Measurements from ENCODE around the gene RBM12. TPM values are rescaled to one million over a fixed set of nuclear protein-coding genes. Genes with fewer than 3 reads are reported as not detected.

RBM12 gene
- total RNA-seq, 1 donor from 2014 or later, result 63.8 TPM

DNA sequence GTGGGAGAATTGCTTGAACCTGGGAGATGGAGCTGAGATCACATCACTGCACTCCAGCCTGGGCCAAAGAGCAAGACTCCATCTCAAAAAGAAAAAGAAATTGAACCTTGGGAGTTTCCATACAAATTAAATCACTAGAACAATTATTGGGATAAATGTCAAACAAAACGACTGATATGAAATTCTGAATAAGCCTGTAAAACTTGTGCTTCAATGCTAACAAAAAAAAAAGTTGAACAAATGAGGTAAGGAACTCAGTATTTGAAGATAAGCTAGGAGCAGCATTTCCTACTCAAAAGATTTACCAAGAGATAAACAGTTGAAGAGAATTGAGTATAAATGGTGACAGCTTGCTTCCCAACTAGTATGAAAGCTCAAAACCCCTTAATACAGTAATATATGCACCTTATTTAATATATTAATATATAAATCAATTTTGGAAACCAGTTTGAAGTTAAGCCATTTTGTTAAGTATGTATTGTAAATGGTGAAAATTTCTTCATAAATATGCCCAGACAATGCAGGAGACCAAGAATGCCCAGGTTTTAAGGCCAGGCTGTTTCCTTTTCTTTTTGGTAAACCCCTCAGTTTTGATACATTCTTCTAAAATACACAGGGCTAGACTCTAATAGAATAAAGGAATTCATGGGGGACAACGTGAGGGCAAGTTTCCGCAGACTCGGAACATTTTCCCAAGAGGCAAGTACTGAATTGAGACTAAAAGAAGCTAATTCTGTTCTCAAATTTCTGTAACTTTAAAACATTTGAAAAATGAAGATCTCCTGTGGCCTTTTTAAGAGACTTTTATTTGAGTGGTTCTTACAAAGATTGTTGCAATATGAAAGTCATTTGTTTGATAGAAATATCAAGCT, 38.4 kb upstream of the RBM12 start:
- TF ChIP-seq, protein P1, sequence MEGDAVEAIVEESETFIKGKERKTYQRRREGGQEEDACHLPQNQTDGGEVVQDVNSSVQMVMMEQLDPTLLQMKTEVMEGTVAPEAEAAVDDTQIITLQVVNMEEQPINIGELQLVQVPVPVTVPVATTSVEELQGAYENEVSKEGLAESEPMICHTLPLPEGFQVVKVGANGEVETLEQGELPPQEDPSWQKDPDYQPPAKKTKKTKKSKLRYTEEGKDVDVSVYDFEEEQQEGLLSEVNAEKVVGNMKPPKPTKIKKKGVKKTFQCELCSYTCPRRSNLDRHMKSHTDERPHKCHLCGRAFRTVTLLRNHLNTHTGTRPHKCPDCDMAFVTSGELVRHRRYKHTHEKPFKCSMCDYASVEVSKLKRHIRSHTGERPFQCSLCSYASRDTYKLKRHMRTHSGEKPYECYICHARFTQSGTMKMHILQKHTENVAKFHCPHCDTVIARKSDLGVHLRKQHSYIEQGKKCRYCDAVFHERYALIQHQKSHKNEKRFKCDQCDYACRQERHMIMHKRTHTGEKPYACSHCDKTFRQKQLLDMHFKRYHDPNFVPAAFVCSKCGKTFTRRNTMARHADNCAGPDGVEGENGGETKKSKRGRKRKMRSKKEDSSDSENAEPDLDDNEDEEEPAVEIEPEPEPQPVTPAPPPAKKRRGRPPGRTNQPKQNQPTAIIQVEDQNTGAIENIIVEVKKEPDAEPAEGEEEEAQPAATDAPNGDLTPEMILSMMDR (IDR thresholded peaks at IDR 0.05), result no peak
- peaks cover 40% of the 10 kb centered on the region for H3K36me3 Mint-ChIP-seq (ENCODE audit: low read depth)
- H3K27me3 Mint-ChIP-seq (ENCODE audit: low read depth), result no peaks in the 10 kb centered on the region
- no peak for DNase-seq (ENCODE audit: low spot score)
- H3K4me3 Mint-ChIP-seq (ENCODE audit: unreplicated experiment), result no peak overlapping the region
- peaks cover 34% of the 10 kb centered on the region for H3K4me1 Mint-ChIP-seq (ENCODE audit: low read depth)
- peak overlapping the region; percentile 62 for H3K27ac Mint-ChIP-seq (ENCODE audit: unreplicated experiment)
- no peaks in the 10 kb centered on the region for H3K9me3 Mint-ChIP-seq (ENCODE audit: low read depth)

DNA sequence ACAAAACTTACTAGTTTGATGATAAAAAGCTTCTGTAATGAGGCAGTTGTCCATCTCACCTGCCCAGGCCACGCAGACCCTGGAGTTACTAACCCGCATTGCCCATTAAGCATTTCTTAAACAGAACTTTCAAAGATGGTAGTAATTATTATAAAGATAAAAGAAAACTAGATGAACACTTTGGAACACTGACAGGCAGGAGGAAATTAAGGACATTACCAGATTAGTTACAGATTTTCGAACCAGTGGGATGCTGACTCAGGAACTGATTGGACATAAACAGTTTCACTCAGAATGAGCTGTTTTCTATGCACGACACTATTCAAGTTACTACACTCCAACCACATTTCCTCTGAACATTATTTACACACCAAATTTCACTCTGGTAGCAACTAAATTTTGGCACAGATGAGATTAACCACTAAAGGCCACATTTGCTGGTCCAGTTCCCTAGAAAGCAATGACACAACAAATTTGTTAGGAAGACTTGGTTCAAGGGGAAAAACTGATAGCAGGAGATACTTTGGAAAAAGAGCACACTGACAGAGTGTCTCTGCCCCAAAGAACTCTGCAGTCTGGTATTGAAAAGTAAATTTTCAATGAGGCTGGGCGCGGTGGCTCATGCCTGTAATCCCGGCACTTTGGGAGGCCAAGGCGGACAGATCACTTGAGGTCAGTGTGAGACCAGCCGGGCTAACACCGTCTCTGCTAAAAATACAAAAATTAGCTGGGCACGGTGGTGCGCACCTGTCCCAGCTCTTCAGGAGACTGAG, 37.5 kb upstream of the RBM12 start:
- no peak for DNase-seq (ENCODE audit: low spot score)
- peaks cover 38% of the 10 kb centered on the region for H3K36me3 Mint-ChIP-seq (ENCODE audit: low read depth)
- H3K27ac Mint-ChIP-seq (ENCODE audit: unreplicated experiment), result peak overlapping the region; percentile 41
- peaks cover 42% of the 10 kb centered on the region for H3K4me1 Mint-ChIP-seq (ENCODE audit: low read depth)
- no peaks in the 10 kb centered on the region for H3K27me3 Mint-ChIP-seq (ENCODE audit: low read depth)
- H3K4me3 Mint-ChIP-seq (ENCODE audit: unreplicated experiment), result no peak overlapping the region
- H3K9me3 Mint-ChIP-seq (ENCODE audit: low read depth), result no peaks in the 10 kb centered on the region
- TF ChIP-seq, protein P1 (IDR thresholded peaks at IDR 0.05), result no peak

DNA sequence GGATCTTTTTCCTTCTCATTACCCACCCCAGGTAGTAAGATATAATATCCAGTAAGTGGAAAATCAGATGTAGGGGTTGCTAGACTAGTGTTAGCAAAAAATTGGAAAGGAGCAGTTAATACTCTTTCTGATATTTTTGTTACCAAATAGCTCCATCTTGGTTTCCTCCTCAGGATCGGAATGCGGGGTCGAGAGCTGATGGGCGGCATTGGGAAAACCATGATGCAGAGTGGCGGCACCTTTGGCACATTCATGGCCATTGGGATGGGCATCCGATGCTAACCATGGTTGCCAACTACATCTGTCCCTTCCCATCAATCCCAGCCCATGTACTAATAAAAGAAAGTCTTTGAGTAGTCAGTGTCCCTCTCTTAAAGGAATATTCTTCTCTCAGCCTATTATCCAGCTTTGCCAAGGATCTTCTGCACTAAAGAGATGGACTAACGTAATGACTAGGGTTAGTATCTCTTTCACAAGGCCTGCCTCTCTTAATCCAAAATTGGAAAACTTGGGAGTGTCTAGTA, 36.0 kb upstream of the RBM12 start:
- H3K27me3 Mint-ChIP-seq (ENCODE audit: low read depth), result no peaks in the 10 kb centered on the region
- H3K36me3 Mint-ChIP-seq (ENCODE audit: low read depth), result peaks cover 29% of the 10 kb centered on the region
- no peaks in the 10 kb centered on the region for H3K9me3 Mint-ChIP-seq (ENCODE audit: low read depth)
- peak overlapping the region; percentile 93 for H3K27ac Mint-ChIP-seq (ENCODE audit: unreplicated experiment)
- H3K4me3 Mint-ChIP-seq (ENCODE audit: unreplicated experiment), result peak overlapping the region; percentile 97
- H3K4me1 Mint-ChIP-seq (ENCODE audit: low read depth), result peaks cover 43% of the 10 kb centered on the region
- no peak for DNase-seq (ENCODE audit: low spot score)
- TF ChIP-seq, protein P1 (IDR thresholded peaks at IDR 0.05), result no peak

DNA sequence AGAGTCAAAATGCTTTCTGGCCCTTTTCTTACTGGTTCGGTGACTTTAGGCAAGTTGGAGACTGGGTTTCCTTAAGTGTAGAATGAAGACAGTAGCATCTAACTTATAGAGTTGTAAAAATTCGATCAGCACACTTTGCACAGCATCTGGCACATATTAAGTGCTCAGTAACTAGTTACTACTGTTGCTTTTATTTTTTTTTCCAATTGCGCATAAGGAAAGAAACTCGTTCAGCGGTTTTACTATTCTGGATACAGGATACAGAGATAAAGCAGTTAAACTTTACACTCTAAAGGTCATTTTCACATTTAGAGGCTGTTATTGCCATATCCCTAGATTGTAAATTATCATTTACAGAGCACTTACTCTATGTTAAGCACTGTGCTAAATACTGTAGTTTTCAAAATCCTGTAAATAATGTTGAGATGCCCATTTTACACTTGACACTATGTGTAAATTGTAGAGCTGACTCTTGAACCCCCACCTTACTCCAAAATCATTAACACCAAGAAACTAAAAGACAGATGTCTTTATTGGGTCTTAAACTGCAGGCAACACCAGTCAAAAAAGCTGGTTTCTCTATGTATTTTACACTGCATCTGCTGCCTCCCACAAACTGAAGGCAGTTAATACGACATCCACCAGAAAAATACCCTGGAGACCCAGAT, 35.4 kb upstream of the RBM12 start:
- no peaks in the 10 kb centered on the region for H3K27me3 Mint-ChIP-seq (ENCODE audit: low read depth)
- no peak for DNase-seq (ENCODE audit: low spot score)
- peak overlapping the region; percentile 93 for H3K27ac Mint-ChIP-seq (ENCODE audit: unreplicated experiment)
- H3K36me3 Mint-ChIP-seq (ENCODE audit: low read depth), result peaks cover 27% of the 10 kb centered on the region
- peak overlapping the region; percentile 97 for H3K4me3 Mint-ChIP-seq (ENCODE audit: unreplicated experiment)
- H3K4me1 Mint-ChIP-seq (ENCODE audit: low read depth), result peaks cover 43% of the 10 kb centered on the region
- no peaks in the 10 kb centered on the region for H3K9me3 Mint-ChIP-seq (ENCODE audit: low read depth)
- TF ChIP-seq, protein P1 (IDR thresholded peaks at IDR 0.05), result no peak

Measured in chondrocyte (in vitro differentiated cells).